ENCODE data around the gene CD209.

The CD209 gene

GRCh38 chr19:7701654-7702457, 45.5 kb downstream of the CD209 start, which contains the start of gene FCER2:
TSS of gene FCER2 (minus strand) at chr19:7702131. CDS start at chr19:7699760, 2,371 bp downstream.
- TF ChIP-seq YY1 (IDR thresholded peaks at IDR 0.05; ENCODE audit: low read depth) (no peak), CREB1 (IDR thresholded peaks at IDR 0.05; ENCODE audit: low read depth) (no peak), RAD21 (IDR thresholded peaks at IDR 0.05; ENCODE audit: low read depth) (no peak), CEBPB (IDR thresholded peaks at IDR 0.05) (no peak), TAF1 (IDR thresholded peaks at IDR 0.05; ENCODE audit: low read depth) (no peak), EGR1 (IDR thresholded peaks at IDR 0.05) (no peak), NFIC (IDR thresholded peaks at IDR 0.05) (no peak), ZBTB7A (IDR thresholded peaks at IDR 0.05; ENCODE audit: low read depth) (no peak), FOXM1 (IDR thresholded peaks at IDR 0.05; ENCODE audit: borderline replicate concordance, low read depth) (no peak), EP300 (IDR thresholded peaks at IDR 0.05; ENCODE audit: borderline replicate concordance) (no peak), TCF12 (IDR thresholded peaks at IDR 0.05; ENCODE audit: low read depth) (no peak)
- TF ChIP-seq, protein P1, sequence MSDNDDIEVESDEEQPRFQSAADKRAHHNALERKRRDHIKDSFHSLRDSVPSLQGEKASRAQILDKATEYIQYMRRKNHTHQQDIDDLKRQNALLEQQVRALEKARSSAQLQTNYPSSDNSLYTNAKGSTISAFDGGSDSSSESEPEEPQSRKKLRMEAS (IDR thresholded peaks at IDR 0.05) = no peak
- TF ChIP-seq, protein P2, sequence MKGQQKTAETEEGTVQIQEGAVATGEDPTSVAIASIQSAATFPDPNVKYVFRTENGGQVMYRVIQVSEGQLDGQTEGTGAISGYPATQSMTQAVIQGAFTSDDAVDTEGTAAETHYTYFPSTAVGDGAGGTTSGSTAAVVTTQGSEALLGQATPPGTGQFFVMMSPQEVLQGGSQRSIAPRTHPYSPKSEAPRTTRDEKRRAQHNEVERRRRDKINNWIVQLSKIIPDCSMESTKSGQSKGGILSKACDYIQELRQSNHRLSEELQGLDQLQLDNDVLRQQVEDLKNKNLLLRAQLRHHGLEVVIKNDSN (IDR thresholded peaks at IDR 0.05) = no peak
- TF ChIP-seq, protein P3, sequence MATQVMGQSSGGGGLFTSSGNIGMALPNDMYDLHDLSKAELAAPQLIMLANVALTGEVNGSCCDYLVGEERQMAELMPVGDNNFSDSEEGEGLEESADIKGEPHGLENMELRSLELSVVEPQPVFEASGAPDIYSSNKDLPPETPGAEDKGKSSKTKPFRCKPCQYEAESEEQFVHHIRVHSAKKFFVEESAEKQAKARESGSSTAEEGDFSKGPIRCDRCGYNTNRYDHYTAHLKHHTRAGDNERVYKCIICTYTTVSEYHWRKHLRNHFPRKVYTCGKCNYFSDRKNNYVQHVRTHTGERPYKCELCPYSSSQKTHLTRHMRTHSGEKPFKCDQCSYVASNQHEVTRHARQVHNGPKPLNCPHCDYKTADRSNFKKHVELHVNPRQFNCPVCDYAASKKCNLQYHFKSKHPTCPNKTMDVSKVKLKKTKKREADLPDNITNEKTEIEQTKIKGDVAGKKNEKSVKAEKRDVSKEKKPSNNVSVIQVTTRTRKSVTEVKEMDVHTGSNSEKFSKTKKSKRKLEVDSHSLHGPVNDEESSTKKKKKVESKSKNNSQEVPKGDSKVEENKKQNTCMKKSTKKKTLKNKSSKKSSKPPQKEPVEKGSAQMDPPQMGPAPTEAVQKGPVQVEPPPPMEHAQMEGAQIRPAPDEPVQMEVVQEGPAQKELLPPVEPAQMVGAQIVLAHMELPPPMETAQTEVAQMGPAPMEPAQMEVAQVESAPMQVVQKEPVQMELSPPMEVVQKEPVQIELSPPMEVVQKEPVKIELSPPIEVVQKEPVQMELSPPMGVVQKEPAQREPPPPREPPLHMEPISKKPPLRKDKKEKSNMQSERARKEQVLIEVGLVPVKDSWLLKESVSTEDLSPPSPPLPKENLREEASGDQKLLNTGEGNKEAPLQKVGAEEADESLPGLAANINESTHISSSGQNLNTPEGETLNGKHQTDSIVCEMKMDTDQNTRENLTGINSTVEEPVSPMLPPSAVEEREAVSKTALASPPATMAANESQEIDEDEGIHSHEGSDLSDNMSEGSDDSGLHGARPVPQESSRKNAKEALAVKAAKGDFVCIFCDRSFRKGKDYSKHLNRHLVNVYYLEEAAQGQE (IDR thresholded peaks at IDR 0.05; ENCODE audit: low read depth) = no peak

DNA sequence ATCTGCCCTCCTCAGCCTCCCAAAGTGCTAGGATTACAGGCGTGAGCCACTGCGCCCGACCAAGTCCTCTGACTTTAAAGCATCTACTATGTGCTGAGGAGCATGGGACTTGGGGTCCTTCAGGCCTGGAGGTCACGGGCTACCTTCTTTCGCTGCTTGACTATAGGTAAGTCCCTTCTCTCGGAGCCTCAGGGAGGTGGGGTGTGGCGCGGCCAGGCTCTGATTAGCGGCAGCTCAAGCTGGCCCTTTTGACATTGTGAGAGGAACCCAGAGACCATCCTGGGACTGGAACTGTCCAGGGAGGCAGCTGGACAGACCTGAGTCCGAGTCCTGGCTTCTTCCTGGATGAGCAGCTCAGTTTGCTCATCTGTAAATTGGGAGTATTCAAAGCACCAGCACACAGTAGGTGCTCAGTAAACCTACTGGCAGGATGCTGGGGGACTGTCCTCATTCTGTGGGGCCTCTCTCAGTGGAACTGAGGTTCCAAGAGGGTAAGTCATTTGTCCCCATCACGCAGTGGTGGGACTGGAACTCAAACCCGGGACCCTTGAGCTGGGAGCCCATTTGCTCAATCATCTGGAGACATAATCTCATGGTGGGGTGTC, 46.2 kb downstream of the CD209 start:
- TF ChIP-seq EGR1 (IDR thresholded peaks at IDR 0.05) (no peak), CREB1 (IDR thresholded peaks at IDR 0.05; ENCODE audit: low read depth) (no peak), CEBPB (IDR thresholded peaks at IDR 0.05) (no peak), RAD21 (IDR thresholded peaks at IDR 0.05; ENCODE audit: low read depth) (no peak), NFIC (IDR thresholded peaks at IDR 0.05) (no peak), FOXM1 (IDR thresholded peaks at IDR 0.05; ENCODE audit: borderline replicate concordance, low read depth) (no peak), TEAD4 (IDR thresholded peaks at IDR 0.05) (no peak), ZBTB7A (IDR thresholded peaks at IDR 0.05; ENCODE audit: low read depth) (no peak), TAF1 (IDR thresholded peaks at IDR 0.05; ENCODE audit: low read depth) (no peak), YY1 (IDR thresholded peaks at IDR 0.05; ENCODE audit: low read depth) (no peak)
- TF ChIP-seq, protein P3 (IDR thresholded peaks at IDR 0.05; ENCODE audit: low read depth) = no peak
- TF ChIP-seq, protein P2 (IDR thresholded peaks at IDR 0.05) = no peak
- TF ChIP-seq, protein P1 (IDR thresholded peaks at IDR 0.05) = no peak

DNA sequence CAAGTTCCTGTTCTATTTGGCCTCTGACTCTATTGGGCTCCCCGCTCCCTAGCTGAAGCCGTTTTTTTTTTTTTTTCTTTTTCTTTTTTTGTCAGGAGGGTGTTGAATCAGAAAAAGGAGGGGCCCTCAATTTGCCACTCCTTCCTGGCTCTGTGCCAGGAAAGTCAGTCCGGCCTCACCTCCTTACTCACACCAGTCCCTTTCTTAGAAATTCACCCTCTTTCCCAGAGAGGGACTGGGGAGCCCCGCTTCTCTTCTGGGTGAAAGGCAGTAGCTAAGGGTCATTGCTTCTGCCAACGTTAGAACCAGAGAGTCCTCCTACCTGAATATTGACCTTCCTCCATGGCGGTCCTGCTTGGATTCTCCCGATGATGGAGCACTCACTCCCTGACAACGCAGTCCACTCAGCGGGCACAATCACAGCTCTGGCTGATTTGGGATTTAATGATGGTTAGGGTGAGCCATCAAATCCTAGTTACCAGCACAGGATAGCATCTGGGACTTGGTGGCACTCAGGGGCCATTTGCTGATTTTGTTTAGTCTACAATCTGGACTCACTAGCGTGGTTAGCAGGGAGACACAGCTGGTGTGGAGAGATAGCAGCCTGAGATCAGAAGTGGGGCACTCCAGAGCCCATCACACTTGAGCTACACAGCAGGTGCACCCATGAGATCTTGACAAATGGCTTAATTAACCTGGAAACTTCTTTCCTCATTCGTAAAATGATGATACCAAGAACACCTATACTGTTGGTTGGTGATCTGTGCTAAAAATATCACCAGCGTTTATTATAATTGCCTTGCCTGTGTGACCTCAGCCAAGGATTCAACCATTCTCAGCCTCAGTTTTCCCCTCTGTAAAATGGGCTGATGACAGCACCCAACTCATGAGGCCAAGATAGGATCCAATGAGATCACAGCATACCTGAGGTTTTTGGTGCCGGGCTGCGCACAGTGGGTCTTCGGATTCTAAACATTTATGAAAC, 47.6 kb downstream of the CD209 start:
- TF ChIP-seq NFIC (IDR thresholded peaks at IDR 0.05) = peak; percentile 70
- no peak for TF ChIP-seq TEAD4 (IDR thresholded peaks at IDR 0.05)

GRCh38 chr19:7699003-7699402, 48.3 kb downstream of the CD209 start:
- TF ChIP-seq CREB1 (IDR thresholded peaks at IDR 0.05; ENCODE audit: low read depth) (no peak), EP300 (IDR thresholded peaks at IDR 0.05; ENCODE audit: borderline replicate concordance) (no peak), TEAD4 (IDR thresholded peaks at IDR 0.05) (no peak), RAD21 (IDR thresholded peaks at IDR 0.05; ENCODE audit: low read depth) (no peak), NFIC (IDR thresholded peaks at IDR 0.05) (no peak), CEBPB (IDR thresholded peaks at IDR 0.05) (no peak), ZBTB7A (IDR thresholded peaks at IDR 0.05; ENCODE audit: low read depth) (no peak), EGR1 (IDR thresholded peaks at IDR 0.05) (no peak), TCF12 (IDR thresholded peaks at IDR 0.05; ENCODE audit: low read depth) (no peak), FOXM1 (IDR thresholded peaks at IDR 0.05; ENCODE audit: borderline replicate concordance, low read depth) (no peak)
- TF ChIP-seq, protein P2 (IDR thresholded peaks at IDR 0.05) = no peak

Data from Ishikawa (cell line).